Ascending aorta (tissue), 2 donors: ENCODE data around the gene B3GALT5. TPM values are rescaled to one million over a fixed set of nuclear protein-coding genes. Genes with fewer than 3 reads are reported as not detected.

Experiments
- DNase-seq, 2 donors: peaks; one replicate each; pipeline ENCODE4 v3.0.0-alpha.2; 2019; ENCODE audit warnings: low spot score in 2 of 2
- H3K27ac ChIP-seq, 2 donors: fragments of 200-600 bp; sonication (generic); one replicate each; pipeline ENCODE4 v1.5.1; 2016 to 2017; ENCODE audit warnings: mild to moderate bottlenecking in 1 of 2
- H3K27me3 ChIP-seq: fragments of 200-600 bp; sonication (generic); one replicate; pipeline ENCODE4 v1.5.1; 2017
- H3K36me3 ChIP-seq, 2 donors: fragments of 200-600 bp; sonication (generic); one replicate each; pipeline ENCODE4 v1.5.1; 2016
- H3K4me1 ChIP-seq, 2 donors: fragments of 200-600 bp; sonication (generic); one replicate each; pipeline ENCODE4 v1.5.1; 2016 to 2017; ENCODE audit warnings: mild to moderate bottlenecking in 1 of 2
- H3K4me3 ChIP-seq, 2 donors: fragments of 200-600 bp; sonication (generic); one replicate each; pipeline ENCODE4 v1.5.1; 2016 to 2017; ENCODE audit warnings: mild to moderate bottlenecking in 1 of 2
- H3K9me3 ChIP-seq, 2 donors: fragments of 200-600 bp; sonication (generic); one replicate each; pipeline ENCODE4 v1.5.1; 2016
- intact Hi-C: fragments of 100-400 bp; cut with DNase I; formaldehyde crosslinking; loops from one replicate; pipeline ENCODE4 v1.15.1; 2023
- total RNA-seq: library from RNA; depleted of rRNA; stranded (reverse); fragments of >200 nt; gene quantifications from one replicate; pipeline ENCODE4 v1.1.0, GENCODE V29; 2016
- TF ChIP-seq, protein P1 (sequence below), 3 experiments: fragments of 200-600 bp in 2 of 3; fragments of 450-650 bp in 1 of 3; sonication (generic) in 2 of 3; IDR thresholded peaks; one replicate each; pipeline ENCODE4 v1.5.1; 2016 to 2019; ENCODE audit warnings: antibody characterized with exemption in 3 of 3, mild to moderate bottlenecking in 1 of 3, moderate library complexity in 1 of 3

Gene B3GALT5
- total RNA-seq, 1 donor from 2014 or later, result not detected

DNA sequence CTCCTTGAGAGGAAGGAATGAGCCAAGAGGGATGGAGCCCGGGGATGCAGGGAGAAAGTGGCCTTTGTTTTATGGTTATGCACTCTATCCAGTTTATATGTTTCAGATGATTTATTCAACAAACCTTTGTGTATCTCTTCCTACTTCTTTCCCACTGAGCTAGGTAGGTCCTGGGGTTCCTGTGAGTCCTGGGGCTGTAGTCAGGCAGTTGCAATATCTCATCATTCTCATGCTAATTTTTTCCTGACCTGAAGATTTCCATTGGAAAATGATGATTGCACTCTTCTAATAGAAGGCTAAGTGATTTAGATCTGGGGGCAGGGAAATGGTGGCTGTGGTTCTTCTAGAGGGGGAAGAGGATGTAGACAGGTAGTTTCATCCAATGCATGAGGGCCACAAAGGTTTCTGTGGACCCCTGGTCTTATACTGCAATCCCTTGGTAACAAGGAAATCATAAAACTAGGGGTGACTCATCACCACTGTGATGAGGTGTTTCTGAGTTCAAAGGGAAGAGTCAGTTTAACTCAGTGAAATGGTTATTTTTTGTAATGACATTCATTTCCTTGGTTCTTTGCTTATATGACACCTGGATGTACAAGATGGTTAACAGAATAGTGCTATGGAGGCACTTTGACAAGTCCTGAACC lies 20.2 kb downstream of the B3GALT5 start:
- Histone ChIP-seq H3K9me3 (no peaks in the 10 kb centered on the region), H3K27me3 (no peaks in the 10 kb centered on the region), H3K27ac (no peak overlapping the region), H3K4me3 (no peak overlapping the region), H3K36me3 (no peaks in the 10 kb centered on the region), H3K4me1 (no peaks in the 10 kb centered on the region)
- TF ChIP-seq, protein P1, sequence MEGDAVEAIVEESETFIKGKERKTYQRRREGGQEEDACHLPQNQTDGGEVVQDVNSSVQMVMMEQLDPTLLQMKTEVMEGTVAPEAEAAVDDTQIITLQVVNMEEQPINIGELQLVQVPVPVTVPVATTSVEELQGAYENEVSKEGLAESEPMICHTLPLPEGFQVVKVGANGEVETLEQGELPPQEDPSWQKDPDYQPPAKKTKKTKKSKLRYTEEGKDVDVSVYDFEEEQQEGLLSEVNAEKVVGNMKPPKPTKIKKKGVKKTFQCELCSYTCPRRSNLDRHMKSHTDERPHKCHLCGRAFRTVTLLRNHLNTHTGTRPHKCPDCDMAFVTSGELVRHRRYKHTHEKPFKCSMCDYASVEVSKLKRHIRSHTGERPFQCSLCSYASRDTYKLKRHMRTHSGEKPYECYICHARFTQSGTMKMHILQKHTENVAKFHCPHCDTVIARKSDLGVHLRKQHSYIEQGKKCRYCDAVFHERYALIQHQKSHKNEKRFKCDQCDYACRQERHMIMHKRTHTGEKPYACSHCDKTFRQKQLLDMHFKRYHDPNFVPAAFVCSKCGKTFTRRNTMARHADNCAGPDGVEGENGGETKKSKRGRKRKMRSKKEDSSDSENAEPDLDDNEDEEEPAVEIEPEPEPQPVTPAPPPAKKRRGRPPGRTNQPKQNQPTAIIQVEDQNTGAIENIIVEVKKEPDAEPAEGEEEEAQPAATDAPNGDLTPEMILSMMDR (IDR thresholded peaks at IDR 0.05), result no peak
- intact Hi-C loops, result no loop called here
- no peak for DNase-seq

DNA sequence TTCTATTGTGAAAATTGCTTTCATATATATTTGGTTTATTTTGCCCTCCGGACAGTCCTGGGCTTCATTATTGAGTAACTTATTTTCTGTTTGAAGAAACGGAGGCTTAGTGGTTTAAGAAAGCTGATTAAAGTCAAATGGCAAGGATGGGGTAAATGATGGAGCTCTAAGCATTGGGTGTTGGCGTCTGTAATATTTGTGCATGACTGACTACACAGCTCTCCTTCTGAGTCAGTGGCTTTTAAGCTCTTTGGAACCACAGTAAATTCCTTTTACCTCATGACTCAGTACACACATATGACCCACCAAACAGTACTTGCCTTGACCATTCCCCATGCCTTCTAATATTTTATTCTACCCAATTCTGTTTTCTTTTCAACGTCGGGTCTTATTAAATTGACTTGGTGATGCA lies 21.0 kb downstream of the B3GALT5 start:
- DNase-seq, result no peak
- Histone ChIP-seq H3K4me1 (no peaks in the 10 kb centered on the region), H3K9me3 (no peaks in the 10 kb centered on the region), H3K36me3 (no peaks in the 10 kb centered on the region), H3K27ac (no peak overlapping the region), H3K27me3 (no peaks in the 10 kb centered on the region), H3K4me3 (no peak overlapping the region)
- intact Hi-C loops, result no loop called here
- TF ChIP-seq, protein P1 (IDR thresholded peaks at IDR 0.05), result no peak

DNA sequence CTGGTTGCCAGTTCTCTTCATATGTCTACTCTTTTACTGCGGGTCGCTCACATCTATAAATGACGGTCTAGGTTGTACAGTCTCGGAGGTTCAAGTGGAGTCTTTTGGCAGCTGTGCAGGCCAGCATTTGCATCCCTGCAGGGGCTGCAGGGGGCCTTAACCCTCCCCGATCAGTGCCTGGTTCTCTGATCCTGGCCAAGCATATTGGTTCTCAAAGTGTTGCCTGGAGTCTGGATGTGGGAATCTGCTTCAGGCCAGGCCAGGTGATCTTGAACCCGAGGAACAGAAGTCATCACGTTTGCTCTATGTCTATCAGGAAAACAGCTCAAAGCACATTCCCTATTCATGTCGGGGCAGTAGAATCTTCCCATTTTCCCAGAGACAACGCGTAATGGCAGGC lies 21.8 kb downstream of the B3GALT5 start:
- Histone ChIP-seq H3K4me1 (no peaks in the 10 kb centered on the region), H3K36me3 (no peaks in the 10 kb centered on the region), H3K4me3 (no peak overlapping the region), H3K27me3 (no peaks in the 10 kb centered on the region), H3K9me3 (no peaks in the 10 kb centered on the region), H3K27ac (no peak overlapping the region)
- TF ChIP-seq, protein P1 (IDR thresholded peaks at IDR 0.05), result no peak
- DNase-seq, result no peak
- intact Hi-C loops, result no loop called here

DNA sequence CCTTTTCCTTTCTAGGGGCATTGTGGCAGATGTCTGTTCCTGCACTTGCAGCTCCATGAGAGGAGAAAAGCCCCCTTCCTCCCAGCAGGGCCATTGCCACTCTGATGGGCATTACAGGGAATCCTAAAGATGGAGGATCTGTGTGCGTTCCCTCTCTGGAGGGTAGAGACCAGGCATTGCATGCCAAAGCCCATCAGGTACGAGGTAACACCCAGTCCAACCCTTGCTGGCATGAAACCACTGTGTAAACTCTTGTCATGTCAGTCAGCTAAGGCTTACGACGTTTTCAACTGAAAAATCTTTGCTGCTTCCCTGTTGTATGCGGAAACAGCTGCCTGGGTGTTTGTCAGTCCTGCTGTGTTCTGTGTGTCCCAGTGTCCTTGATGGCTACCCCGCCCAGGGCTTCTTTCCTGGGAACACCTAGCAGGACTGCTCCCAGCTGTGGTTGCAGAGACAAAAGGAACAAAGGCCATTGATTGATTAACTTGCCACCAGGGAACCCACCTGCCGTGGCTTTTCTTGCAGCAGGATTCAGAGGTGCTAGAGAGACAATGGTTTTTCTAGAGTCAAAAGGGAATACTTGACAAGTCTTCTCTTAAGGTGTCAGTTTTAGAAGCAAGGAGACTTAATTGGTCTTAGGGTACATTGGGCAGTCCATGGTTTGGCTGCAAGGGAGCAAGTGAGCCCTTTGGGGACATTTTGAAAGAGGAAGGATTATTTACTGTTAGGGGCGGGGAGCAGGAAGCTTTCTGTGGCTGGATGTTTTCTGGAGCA lies 24.6 kb downstream of the B3GALT5 start:
- no peak for DNase-seq
- intact Hi-C loops, result no loop called here
- Histone ChIP-seq H3K27ac (no peak overlapping the region), H3K4me3 (no peak overlapping the region), H3K4me1 (no peaks in the 10 kb centered on the region), H3K36me3 (no peaks in the 10 kb centered on the region), H3K9me3 (no peaks in the 10 kb centered on the region), H3K27me3 (no peaks in the 10 kb centered on the region)
- TF ChIP-seq, protein P1 (IDR thresholded peaks at IDR 0.05), result no peak

DNA sequence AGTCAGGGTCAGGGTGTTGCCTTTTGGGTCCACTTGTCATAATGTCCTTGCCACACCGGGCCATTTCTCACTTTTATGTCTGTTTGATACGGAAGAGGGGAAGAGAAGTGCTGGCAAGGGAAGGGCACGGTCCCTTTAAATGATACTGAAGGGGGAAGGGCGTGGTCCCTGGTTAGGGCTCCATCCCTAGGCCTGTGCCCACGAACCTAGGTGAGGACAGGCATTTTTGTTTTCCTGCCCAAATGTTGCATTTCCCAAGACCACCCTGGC lies 25.2 kb downstream of the B3GALT5 start:
- H3K4me3 ChIP-seq, result no peak overlapping the region
- H3K27ac ChIP-seq, result no peak overlapping the region
- no peaks in the 10 kb centered on the region for H3K27me3 ChIP-seq
- intact Hi-C loops, result no loop called here
- H3K9me3 ChIP-seq, result no peaks in the 10 kb centered on the region
- no peaks in the 10 kb centered on the region for H3K4me1 ChIP-seq
- no peaks in the 10 kb centered on the region for H3K36me3 ChIP-seq
- TF ChIP-seq, protein P1 (IDR thresholded peaks at IDR 0.05), result no peak
- no peak for DNase-seq
